GM06990 (cell line): ENCODE results near the gene TRHDE.

Source experiments
- DNase-seq: peaks from one replicate; pipeline ENCODE4 v3.0.0-alpha.2; 2011; ENCODE audit not compliant: insufficient read length; ENCODE audit errors: extremely low read depth
- H3K27me3 ChIP-seq: replicated peaks from 2 replicates; pipeline ENCODE4 v1.6.0; 2011; ENCODE audit warnings: low read length; ENCODE audit not compliant: control insufficient read depth, insufficient read depth
- H3K36me3 ChIP-seq: 2 replicates; pipeline ENCODE4 v1.5.1; 2011; ENCODE audit warnings: low read length; ENCODE audit not compliant: control insufficient read depth, insufficient read depth
- H3K4me3 ChIP-seq: replicated peaks from 2 replicates; pipeline ENCODE4 v1.5.1; 2011; ENCODE audit warnings: low read depth, mild to moderate bottlenecking, control low read depth, low read length
- TF ChIP-seq, protein P1 (sequence below): IDR thresholded peaks from 2 replicates; pipeline ENCODE4 v1.5.1; 2011; ENCODE audit warnings: low read length, control low read depth, mild to moderate bottlenecking, inconsistent platforms; ENCODE audit not compliant: insufficient read depth, poor library complexity, severe bottlenecking

Gene TRHDE

DNA sequence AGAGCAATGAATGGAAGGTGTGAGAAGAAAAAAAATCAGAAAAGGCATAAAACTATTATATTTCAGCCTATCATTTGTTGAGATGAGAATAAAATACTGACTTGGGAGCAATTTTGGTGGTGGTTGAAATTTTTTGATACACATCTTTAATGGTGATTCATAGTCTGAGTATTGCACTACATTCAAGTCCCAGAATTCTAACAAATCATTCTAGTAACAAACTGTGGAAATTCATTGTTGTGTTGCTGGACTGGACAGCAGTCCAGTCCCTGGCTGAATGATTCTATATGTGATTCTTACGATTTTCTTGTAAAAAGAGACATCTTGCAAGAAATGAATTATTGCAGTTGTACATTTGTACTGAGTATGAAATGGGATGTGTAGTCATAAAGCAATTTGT is 268.6 kb downstream of the TRHDE start:
- no peak for DNase-seq
- H3K4me3 ChIP-seq, result no peak overlapping the region
- no peaks in the 10 kb centered on the region for H3K27me3 ChIP-seq
- TF ChIP-seq, protein P1, sequence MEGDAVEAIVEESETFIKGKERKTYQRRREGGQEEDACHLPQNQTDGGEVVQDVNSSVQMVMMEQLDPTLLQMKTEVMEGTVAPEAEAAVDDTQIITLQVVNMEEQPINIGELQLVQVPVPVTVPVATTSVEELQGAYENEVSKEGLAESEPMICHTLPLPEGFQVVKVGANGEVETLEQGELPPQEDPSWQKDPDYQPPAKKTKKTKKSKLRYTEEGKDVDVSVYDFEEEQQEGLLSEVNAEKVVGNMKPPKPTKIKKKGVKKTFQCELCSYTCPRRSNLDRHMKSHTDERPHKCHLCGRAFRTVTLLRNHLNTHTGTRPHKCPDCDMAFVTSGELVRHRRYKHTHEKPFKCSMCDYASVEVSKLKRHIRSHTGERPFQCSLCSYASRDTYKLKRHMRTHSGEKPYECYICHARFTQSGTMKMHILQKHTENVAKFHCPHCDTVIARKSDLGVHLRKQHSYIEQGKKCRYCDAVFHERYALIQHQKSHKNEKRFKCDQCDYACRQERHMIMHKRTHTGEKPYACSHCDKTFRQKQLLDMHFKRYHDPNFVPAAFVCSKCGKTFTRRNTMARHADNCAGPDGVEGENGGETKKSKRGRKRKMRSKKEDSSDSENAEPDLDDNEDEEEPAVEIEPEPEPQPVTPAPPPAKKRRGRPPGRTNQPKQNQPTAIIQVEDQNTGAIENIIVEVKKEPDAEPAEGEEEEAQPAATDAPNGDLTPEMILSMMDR, result no peak
- H3K36me3 ChIP-seq, result no peaks in the 10 kb centered on the region

DNA sequence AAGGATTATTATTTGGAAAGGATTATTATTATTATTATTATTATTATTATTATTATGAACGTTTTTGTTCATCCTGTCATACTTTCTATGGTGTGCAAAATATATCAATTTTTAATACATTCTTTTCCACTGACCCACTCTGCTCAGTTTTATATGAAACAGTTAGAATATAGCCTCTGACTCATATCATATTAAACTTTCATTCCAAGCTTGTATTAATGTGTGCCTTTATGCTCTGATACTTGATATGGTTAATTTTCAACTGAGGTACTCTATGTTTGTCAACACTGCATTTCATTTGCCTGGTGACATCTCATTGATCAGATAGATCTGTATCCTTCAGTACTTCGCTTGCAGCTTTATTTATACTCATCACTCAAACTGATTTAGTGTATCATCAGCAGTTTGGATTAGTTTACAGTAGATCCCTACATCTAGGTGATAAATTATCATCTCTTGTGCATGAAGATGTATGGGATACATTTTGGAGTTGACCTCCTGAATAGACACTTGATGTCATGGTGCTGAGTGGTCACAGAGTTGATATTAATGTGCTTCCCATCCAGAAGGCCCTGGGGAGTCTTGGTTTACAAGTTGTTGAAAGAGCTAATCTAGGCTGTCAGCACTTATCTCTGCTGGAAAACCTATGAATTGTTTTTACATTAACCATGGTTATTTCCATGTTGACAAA is 271.8 kb downstream of the TRHDE start:
- Histone ChIP-seq H3K27me3 (no peaks in the 10 kb centered on the region), H3K4me3 (no peak overlapping the region), H3K36me3 (no peaks in the 10 kb centered on the region)
- TF ChIP-seq, protein P1, result no peak
- no peak for DNase-seq

GRCh38 chr12:72546106-72546505 is 273.9 kb downstream of the TRHDE start:
- no peak for DNase-seq
- no peaks in the 10 kb centered on the region for H3K36me3 ChIP-seq
- H3K4me3 ChIP-seq, result no peak overlapping the region
- no peaks in the 10 kb centered on the region for H3K27me3 ChIP-seq
- TF ChIP-seq, protein P1, result no peak

- Histone ChIP-seq H3K27me3 (no peaks in the 10 kb centered on the region), H3K4me3 (no peak overlapping the region), H3K36me3 (no peaks in the 10 kb centered on the region)
- TF ChIP-seq, protein P1, result no peak
- no peak for DNase-seq
Measured at GRCh38 chr12:72547573-72547972, 275.4 kb downstream of the TRHDE start.

DNA sequence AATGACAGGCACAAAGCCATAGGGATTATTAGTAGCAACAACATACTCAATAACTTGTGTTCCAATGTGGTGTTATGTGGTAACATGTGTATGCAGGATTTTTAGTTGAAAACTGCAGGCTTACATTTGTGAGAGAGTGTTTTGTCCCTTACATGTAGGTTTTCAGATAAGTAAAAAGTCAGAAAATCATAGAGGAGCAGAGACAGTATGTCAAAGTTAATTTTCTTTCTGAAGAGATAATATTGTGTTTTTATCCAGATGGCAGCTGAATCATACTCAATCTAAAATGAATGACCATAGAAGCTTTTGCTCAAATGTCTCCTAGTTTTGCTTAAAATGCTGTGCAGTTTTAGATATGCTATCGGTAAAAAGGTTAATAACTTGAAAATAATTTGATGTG is 277.0 kb downstream of the TRHDE start:
- Histone ChIP-seq H3K27me3 (no peaks in the 10 kb centered on the region), H3K36me3 (no peaks in the 10 kb centered on the region), H3K4me3 (no peak overlapping the region)
- TF ChIP-seq, protein P1, result no peak
- DNase-seq, result no peak
